ENCODE results near the gene EVX1.

The EVX1 gene

DNA sequence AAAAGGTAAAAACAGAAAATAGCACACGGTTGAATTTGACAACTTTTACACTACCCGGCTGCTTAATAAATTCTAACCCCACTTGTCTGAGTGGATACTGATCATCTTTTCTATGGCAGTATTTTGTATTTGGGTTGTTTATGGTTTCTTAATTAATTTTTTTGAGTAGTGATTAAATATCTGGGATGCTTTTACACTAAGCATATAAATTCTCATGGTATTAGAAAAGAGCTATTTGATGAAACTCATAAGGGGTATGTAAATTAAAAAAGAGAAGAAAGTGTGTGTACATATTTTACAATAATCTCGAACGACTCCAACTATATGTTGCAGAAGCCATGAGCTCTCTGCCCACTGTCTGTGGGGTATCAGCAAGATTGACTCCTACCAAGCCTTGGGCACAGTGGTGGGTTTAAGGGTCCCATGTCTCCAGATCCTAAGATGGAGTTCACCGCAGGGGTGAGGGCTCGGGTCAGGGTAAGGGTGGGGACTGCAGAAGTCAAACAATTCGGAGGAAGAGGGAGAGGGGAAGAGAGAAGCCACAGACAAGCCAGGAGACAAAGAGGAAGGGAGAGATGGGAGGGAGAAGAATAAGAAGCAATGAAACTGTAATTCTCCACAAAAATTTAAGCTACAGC, 35.1 kb upstream of the EVX1 start:
- H3K27me3 ChIP-seq (ENCODE audit: control insufficient read depth, insufficient read depth, low read length), result peaks cover 100% of the 10 kb centered on the region
- H3K9me3 ChIP-seq (ENCODE audit: control insufficient read depth, insufficient read depth, low read depth, low read length), result no peaks in the 10 kb centered on the region
- H3K27ac ChIP-seq (ENCODE audit: low read depth, low read length), result no peak overlapping the region
- H3K4me1 ChIP-seq (ENCODE audit: control insufficient read depth, insufficient read depth, low read length), result peaks cover 20% of the 10 kb centered on the region
- no peaks in the 10 kb centered on the region for H3K36me3 ChIP-seq (ENCODE audit: control insufficient read depth, insufficient read depth, low read length)
- H3K9ac ChIP-seq (ENCODE audit: low read length), result no peak overlapping the region
- H3K4me3 ChIP-seq (ENCODE audit: low read depth, low read length), result no peak overlapping the region

DNA sequence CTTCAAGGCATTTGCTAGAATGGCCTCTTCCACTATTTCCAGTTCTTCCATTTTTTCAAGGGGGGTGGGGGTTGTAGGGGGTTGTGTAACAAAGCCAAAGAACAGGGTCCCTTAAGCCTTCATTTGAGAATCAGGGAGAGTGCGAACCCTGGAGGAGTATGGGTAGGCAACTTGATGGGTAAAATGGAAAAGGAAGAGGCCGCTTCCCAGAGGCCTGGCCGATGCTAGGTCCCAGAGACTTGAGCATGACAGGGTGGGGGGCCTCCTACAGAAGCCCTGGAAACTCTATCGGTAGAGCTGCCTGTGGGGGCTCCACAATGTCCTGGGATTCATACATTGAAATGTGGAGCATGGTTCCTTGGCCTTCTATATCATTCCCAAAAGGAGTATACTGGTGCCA, 33.6 kb upstream of the EVX1 start:
- Histone ChIP-seq H3K27ac (ENCODE audit: low read depth, low read length) (no peak overlapping the region), H3K4me1 (ENCODE audit: control insufficient read depth, insufficient read depth, low read length) (peaks cover 35% of the 10 kb centered on the region), H3K27me3 (ENCODE audit: control insufficient read depth, insufficient read depth, low read length) (peaks cover 100% of the 10 kb centered on the region), H3K9me3 (ENCODE audit: control insufficient read depth, insufficient read depth, low read depth, low read length) (no peaks in the 10 kb centered on the region), H3K9ac (ENCODE audit: low read length) (no peak overlapping the region), H3K4me3 (ENCODE audit: low read depth, low read length) (no peak overlapping the region), H3K36me3 (ENCODE audit: control insufficient read depth, insufficient read depth, low read length) (no peaks in the 10 kb centered on the region)

DNA sequence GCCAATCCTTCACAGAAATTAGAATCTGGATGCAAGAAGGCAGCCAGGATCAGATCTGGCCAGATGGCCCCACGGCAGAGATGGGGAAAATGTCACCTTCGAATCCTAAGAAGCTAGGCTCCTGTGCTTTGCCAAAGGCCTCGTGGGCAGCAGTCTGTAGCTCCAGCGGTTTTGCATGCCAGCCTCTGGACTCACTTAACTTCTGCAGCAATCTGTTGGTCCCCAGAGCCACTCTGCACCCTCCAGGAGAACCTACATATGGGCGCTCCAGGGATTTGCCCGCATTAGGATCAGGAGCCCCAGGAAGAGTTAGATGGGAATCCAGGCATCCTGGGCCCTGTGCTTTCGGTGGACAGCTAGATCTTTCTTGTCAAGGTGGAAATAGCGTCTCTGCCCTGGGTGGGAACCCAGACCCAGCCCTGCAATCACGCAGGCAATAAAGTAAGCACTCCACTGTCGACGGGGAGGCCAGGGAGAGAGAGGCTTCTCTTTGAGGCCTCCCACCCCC, 32.6 kb upstream of the EVX1 start:
- H3K4me1 ChIP-seq (ENCODE audit: control insufficient read depth, insufficient read depth, low read length), result peaks cover 40% of the 10 kb centered on the region
- H3K36me3 ChIP-seq (ENCODE audit: control insufficient read depth, insufficient read depth, low read length), result no peaks in the 10 kb centered on the region
- no peak overlapping the region for H3K9ac ChIP-seq (ENCODE audit: low read length)
- H3K27me3 ChIP-seq (ENCODE audit: control insufficient read depth, insufficient read depth, low read length), result peaks cover 100% of the 10 kb centered on the region
- no peaks in the 10 kb centered on the region for H3K9me3 ChIP-seq (ENCODE audit: control insufficient read depth, insufficient read depth, low read depth, low read length)
- no peak overlapping the region for H3K27ac ChIP-seq (ENCODE audit: low read depth, low read length)
- H3K4me3 ChIP-seq (ENCODE audit: low read depth, low read length), result no peak overlapping the region

DNA sequence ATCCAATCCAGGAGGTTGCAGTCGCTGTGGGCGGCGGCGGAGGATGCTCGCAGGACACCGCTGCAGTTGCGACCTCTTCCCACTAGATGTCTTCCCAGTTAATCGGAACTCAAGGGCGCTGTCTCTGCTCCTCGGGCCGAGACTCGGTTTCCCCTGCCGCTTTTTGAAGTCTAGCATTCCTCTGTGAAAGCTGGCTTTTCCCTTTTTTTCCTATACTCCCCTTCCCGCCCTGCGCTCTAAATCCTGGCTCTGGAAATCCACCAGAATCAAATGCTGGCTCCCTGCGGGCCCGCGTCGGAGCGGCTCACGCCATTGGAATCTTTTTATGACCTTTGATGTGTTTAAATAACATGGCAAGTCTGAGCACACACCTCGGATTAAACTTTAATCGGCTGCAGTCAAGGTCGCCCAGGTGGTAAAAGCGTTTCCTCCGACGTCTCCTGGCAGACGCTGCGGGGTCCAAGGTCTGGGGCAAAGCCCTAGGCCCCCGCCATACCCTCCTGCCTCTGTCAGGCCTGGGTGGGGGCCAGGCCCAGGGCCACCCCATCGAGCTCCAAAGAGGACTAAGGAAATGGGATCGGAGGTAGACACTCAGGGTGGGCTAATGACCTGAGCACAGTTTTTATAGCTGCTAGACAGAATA, 32.0 kb upstream of the EVX1 start:
- no peak overlapping the region for H3K27ac ChIP-seq (ENCODE audit: low read depth, low read length)
- no peak overlapping the region for H3K4me3 ChIP-seq (ENCODE audit: low read depth, low read length)
- H3K9ac ChIP-seq (ENCODE audit: low read length), result no peak overlapping the region
- no peaks in the 10 kb centered on the region for H3K36me3 ChIP-seq (ENCODE audit: control insufficient read depth, insufficient read depth, low read length)
- peaks cover 37% of the 10 kb centered on the region for H3K4me1 ChIP-seq (ENCODE audit: control insufficient read depth, insufficient read depth, low read length)
- H3K27me3 ChIP-seq (ENCODE audit: control insufficient read depth, insufficient read depth, low read length), result peaks cover 100% of the 10 kb centered on the region
- H3K9me3 ChIP-seq (ENCODE audit: control insufficient read depth, insufficient read depth, low read depth, low read length), result no peaks in the 10 kb centered on the region

DNA sequence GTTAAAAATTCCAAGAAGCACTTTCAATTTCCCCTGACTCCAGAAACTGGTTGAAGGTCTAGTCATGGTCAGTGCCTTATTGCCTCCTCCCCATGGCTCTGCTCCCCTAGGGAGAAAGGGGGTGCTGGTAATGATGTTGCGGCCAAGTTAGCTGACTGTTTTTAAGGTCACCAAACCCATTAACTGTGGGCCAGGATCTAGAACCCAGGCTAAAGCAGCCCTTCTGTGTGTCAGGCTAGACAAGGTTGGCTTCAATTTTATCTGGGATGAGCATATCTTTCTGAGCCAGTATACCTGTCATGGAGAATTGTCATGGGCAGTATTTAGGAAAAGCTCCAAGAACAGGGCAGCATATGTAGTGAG, 31.5 kb upstream of the EVX1 start:
- no peak overlapping the region for H3K27ac ChIP-seq (ENCODE audit: low read depth, low read length)
- H3K27me3 ChIP-seq (ENCODE audit: control insufficient read depth, insufficient read depth, low read length), result peaks cover 100% of the 10 kb centered on the region

DNA sequence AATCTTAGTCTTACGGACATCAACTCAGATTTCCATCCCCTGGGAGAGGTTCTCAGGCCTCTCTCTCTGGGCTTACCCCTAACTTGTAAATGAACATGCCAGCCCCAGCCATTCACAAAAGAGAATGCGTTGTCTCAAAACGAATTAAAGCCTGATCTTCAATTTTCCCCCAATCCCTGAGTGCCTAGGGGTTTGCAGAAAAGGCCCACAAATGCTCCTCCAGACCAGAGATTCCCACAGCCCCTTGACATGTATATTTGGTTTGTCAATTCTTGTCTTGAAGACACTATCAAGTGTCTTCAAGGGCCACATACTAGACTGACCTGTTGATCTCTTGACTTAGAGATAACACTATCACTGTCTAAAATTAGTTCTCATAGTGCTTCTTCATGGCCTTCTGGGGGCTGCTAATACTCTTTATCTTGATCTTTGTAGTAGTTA, 30.8 kb upstream of the EVX1 start:
- H3K27me3 ChIP-seq (ENCODE audit: control insufficient read depth, insufficient read depth, low read length), result peaks cover 100% of the 10 kb centered on the region

More for the DNA sequence above, 31.5 kb upstream of the EVX1 start:
- no peaks in the 10 kb centered on the region for H3K36me3 ChIP-seq (ENCODE audit: control insufficient read depth, insufficient read depth, low read length)
- H3K9ac ChIP-seq (ENCODE audit: low read length), result no peak overlapping the region
- no peaks in the 10 kb centered on the region for H3K9me3 ChIP-seq (ENCODE audit: control insufficient read depth, insufficient read depth, low read depth, low read length)
- H3K4me3 ChIP-seq (ENCODE audit: low read depth, low read length), result no peak overlapping the region
- peaks cover 32% of the 10 kb centered on the region for H3K4me1 ChIP-seq (ENCODE audit: control insufficient read depth, insufficient read depth, low read length)

DNA sequence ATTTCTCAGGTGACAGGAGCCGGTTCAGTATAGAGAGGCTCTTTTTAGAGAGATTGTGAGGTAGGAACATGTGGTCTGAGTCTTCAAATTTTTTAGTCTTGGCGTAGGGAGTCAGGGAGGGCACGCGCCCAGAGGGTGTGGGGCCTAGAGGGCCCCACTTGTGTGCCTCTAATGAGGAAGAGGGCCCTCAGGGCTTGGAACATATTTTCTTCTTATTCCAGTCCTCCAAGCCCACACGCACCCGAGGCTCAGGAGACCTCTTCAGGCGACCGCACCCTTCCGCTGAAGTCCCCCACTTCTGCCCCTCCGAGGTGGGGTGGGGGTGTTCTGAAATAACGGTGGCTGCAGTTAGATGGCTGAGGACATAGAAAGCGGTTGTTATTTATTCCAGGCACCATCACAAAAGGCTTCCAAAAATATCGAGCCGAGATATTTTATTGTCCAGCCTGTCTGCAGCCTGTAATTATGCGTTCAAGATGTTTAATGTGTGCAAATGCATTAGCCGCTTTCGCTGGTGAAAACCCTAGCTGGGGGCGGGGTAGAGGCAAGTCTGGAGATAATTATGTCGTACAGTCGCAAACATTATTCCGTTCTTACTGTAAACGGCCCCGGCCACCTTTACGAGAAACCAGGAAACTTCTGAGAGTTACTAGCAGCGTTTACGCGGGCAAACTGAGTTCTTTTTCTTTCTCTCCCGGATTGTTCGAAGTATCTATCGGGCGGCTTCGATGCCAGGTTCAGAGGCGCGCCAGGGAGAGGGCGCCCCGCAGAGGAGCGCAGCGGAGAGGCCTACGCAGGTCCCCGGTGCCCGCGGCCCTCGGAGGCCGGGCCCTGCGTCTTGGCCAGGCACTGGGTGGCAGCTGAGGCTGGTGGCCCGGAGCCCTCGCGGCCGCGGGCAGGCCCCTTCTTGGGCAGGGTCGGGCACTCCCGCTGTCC, 29.8 kb upstream of the EVX1 start:
- H3K27ac ChIP-seq (ENCODE audit: low read depth, low read length), result no peak overlapping the region
- peaks cover 31% of the 10 kb centered on the region for H3K4me1 ChIP-seq (ENCODE audit: control insufficient read depth, insufficient read depth, low read length)
- no peak overlapping the region for H3K9ac ChIP-seq (ENCODE audit: low read length)
- H3K27me3 ChIP-seq (ENCODE audit: control insufficient read depth, insufficient read depth, low read length), result peaks cover 99% of the 10 kb centered on the region
- H3K4me3 ChIP-seq (ENCODE audit: low read depth, low read length), result peak overlapping the region; percentile 47
- H3K36me3 ChIP-seq (ENCODE audit: control insufficient read depth, insufficient read depth, low read length), result no peaks in the 10 kb centered on the region
- no peaks in the 10 kb centered on the region for H3K9me3 ChIP-seq (ENCODE audit: control insufficient read depth, insufficient read depth, low read depth, low read length)

More for the DNA sequence above, 30.8 kb upstream of the EVX1 start:
- Histone ChIP-seq H3K36me3 (ENCODE audit: control insufficient read depth, insufficient read depth, low read length) (no peaks in the 10 kb centered on the region), H3K27ac (ENCODE audit: low read depth, low read length) (no peak overlapping the region), H3K9me3 (ENCODE audit: control insufficient read depth, insufficient read depth, low read depth, low read length) (no peaks in the 10 kb centered on the region), H3K9ac (ENCODE audit: low read length) (no peak overlapping the region), H3K4me3 (ENCODE audit: low read depth, low read length) (no peak overlapping the region), H3K4me1 (ENCODE audit: control insufficient read depth, insufficient read depth, low read length) (peaks cover 31% of the 10 kb centered on the region)

DNA sequence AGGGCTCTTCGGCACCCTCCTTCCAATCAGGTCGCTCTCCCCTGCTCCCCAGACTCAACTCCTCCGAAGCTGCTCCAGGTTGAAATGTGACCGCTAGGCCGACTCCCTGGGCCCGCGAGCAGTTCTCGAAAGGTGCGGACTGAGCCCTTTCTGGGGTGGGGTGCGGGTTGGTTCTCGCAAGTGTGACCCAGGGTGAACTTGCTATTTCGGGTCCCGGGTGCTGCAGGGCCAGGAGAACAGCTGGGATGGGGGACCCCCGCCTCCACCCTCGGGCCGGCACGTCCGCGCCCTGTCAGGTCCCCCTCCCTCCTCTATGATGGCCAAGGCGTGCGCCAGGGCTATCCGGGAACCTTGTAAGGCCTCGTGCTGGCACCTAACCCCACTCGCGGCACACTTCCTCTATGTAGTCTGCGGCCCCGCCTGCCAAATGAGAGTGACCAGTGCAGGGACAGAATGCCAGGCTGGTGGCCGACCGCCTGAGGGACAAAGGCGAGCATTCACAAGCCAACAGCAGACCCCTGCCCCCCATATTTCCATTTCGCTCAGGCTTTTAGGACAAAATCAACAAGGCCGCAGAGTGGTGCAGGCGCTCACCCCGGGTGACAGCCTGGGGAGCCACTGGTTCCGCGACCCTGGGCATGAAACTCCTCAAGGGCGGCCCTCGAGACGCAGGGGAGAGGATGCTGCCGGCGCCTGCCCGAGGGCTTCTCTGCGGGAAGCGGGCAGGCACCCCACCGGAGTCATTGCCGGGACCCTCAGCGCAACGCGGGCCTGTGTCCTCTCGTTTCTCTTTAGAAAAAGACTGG, 29.0 kb upstream of the EVX1 start:
- Histone ChIP-seq H3K4me3 (ENCODE audit: low read depth, low read length) (peak overlapping the region; percentile 47), H3K9me3 (ENCODE audit: control insufficient read depth, insufficient read depth, low read depth, low read length) (no peaks in the 10 kb centered on the region), H3K4me1 (ENCODE audit: control insufficient read depth, insufficient read depth, low read length) (peaks cover 31% of the 10 kb centered on the region), H3K36me3 (ENCODE audit: control insufficient read depth, insufficient read depth, low read length) (no peaks in the 10 kb centered on the region), H3K27ac (ENCODE audit: low read depth, low read length) (no peak overlapping the region), H3K27me3 (ENCODE audit: control insufficient read depth, insufficient read depth, low read length) (peaks cover 97% of the 10 kb centered on the region), H3K9ac (ENCODE audit: low read length) (no peak overlapping the region)

DNA sequence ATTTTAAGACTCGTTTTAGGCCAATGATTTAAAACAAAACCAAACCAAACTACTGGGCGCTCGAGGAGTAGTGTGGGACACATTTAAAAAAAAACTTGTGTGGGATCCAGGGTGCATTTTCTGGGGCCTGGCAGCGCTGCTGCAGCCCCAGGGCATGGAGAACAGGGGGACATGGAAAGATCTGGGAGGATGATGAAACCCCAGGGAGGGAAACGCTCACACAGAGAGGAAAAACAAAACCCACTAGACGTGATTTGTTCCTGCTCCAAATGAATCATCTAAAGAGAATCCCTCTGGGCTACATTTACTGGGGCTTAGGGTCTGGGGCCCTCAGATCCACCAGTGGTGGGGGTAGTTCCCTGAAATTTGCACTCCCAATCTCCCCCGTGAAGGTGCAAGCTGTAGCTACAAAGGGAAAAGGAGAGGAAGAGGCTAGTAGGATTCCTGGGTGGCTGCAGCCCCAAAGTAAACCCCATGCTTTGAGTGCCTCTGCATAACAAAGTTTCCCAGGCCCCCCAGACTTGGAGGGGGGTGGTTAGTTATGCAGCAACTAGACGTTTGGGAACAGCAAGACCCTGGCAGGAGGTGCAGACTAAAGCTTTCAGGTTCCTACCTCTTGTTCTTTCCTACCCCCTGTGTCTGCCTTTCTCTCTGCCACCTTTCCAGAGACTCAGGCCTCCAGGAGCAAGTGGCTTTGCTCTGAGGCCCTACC, 28.2 kb upstream of the EVX1 start:
- Histone ChIP-seq H3K4me3 (ENCODE audit: low read depth, low read length) (0 out of 2 replicates have a peak overlapping the region, but pooled peaks have one; percentile 47), H3K27ac (ENCODE audit: low read depth, low read length) (no peak overlapping the region), H3K36me3 (ENCODE audit: control insufficient read depth, insufficient read depth, low read length) (no peaks in the 10 kb centered on the region), H3K27me3 (ENCODE audit: control insufficient read depth, insufficient read depth, low read length) (peaks cover 95% of the 10 kb centered on the region), H3K9ac (ENCODE audit: low read length) (no peak overlapping the region), H3K9me3 (ENCODE audit: control insufficient read depth, insufficient read depth, low read depth, low read length) (no peaks in the 10 kb centered on the region), H3K4me1 (ENCODE audit: control insufficient read depth, insufficient read depth, low read length) (peaks cover 31% of the 10 kb centered on the region)

DNA sequence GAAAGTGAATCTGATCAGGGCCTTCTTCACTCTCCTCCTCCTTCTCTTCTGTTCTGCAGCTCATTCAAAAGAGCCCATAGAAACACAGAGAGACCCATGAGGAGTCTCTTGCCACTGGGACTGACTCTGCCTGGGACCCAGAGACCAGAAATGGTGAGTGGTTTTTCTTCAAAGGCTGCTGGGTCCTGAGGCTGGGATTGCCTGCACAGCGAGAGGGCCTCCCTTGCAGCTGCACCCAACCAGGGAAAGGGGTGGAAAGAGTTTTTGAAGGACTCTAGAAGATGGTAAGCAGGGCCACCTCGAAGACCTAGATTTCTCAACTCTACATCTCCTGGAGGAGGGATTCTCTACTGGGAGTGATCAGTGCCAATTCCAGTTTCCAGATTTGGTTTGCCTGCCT, 27.2 kb upstream of the EVX1 start:
- H3K27ac ChIP-seq (ENCODE audit: low read depth, low read length), result no peak overlapping the region
- H3K4me3 ChIP-seq (ENCODE audit: low read depth, low read length), result no peak overlapping the region
- peaks cover 95% of the 10 kb centered on the region for H3K27me3 ChIP-seq (ENCODE audit: control insufficient read depth, insufficient read depth, low read length)
- no peaks in the 10 kb centered on the region for H3K9me3 ChIP-seq (ENCODE audit: control insufficient read depth, insufficient read depth, low read depth, low read length)
- H3K9ac ChIP-seq (ENCODE audit: low read length), result no peak overlapping the region
- H3K36me3 ChIP-seq (ENCODE audit: control insufficient read depth, insufficient read depth, low read length), result no peaks in the 10 kb centered on the region
- H3K4me1 ChIP-seq (ENCODE audit: control insufficient read depth, insufficient read depth, low read length), result peaks cover 31% of the 10 kb centered on the region

Measured in HUES6 (cell line).